Measurements from ENCODE around the gene LIMD2.

- TF ChIP-seq RBAK (tag by site-specific recombination; IDR thresholded peaks at IDR 0.05) (no peak), ZBTB8A (tag by site-specific recombination; IDR thresholded peaks at IDR 0.05) (no peak), CTCF (tag by site-specific recombination; IDR thresholded peaks at IDR 0.05) (no peak), ZNF501 (tag by site-specific recombination; IDR thresholded peaks at IDR 0.05) (no peak), ZNF404 (tag by site-specific recombination; IDR thresholded peaks at IDR 0.05) (no peak), ZNF530 (tag by site-specific recombination; IDR thresholded peaks at IDR 0.05; ENCODE audit: low read depth) (no peak), SETDB1 (IDR thresholded peaks at IDR 0.05; ENCODE audit: insufficient read length, low read length) (no peak), YY1 (tag by site-specific recombination; IDR thresholded peaks at IDR 0.05) (no peak), BCL11B (tag by site-specific recombination; IDR thresholded peaks at IDR 0.05; ENCODE audit: low read depth) (no peak), ZNF76 (tag by site-specific recombination; IDR thresholded peaks at IDR 0.05; ENCODE audit: borderline replicate concordance, low read depth) (no peak), ZNF398 (tag by site-specific recombination; IDR thresholded peaks at IDR 0.05) (no peak), ATF2 (tag by site-specific recombination; IDR thresholded peaks at IDR 0.05; ENCODE audit: low read depth) (no peak), PATZ1 (tag by site-specific recombination; IDR thresholded peaks at IDR 0.05) (no peak), ZBTB49 (tag by site-specific recombination; IDR thresholded peaks at IDR 0.05; ENCODE audit: low read depth) (no peak)
Observed at GRCh38 chr17:63647065-63647725, 52.7 kb downstream of the LIMD2 start.
